ENCODE results near the gene DAPK1.

GRCh38 chr9:87503927-87504326 lies 6.3 kb downstream of the DAPK1 start:
- TF ChIP-seq, protein P1, sequence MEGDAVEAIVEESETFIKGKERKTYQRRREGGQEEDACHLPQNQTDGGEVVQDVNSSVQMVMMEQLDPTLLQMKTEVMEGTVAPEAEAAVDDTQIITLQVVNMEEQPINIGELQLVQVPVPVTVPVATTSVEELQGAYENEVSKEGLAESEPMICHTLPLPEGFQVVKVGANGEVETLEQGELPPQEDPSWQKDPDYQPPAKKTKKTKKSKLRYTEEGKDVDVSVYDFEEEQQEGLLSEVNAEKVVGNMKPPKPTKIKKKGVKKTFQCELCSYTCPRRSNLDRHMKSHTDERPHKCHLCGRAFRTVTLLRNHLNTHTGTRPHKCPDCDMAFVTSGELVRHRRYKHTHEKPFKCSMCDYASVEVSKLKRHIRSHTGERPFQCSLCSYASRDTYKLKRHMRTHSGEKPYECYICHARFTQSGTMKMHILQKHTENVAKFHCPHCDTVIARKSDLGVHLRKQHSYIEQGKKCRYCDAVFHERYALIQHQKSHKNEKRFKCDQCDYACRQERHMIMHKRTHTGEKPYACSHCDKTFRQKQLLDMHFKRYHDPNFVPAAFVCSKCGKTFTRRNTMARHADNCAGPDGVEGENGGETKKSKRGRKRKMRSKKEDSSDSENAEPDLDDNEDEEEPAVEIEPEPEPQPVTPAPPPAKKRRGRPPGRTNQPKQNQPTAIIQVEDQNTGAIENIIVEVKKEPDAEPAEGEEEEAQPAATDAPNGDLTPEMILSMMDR (IDR thresholded peaks at IDR 0.05), result no peak
- TF ChIP-seq POLR2A (IDR thresholded peaks at IDR 0.05), result no peak
